Measurements from ENCODE around the gene BBOX1. TPM values are rescaled to one million over a fixed set of nuclear protein-coding genes. Genes with fewer than 3 reads are reported as not detected.

BBOX1 gene
- total RNA-seq, 4 donors from 2014 or later, result not detected

DNA sequence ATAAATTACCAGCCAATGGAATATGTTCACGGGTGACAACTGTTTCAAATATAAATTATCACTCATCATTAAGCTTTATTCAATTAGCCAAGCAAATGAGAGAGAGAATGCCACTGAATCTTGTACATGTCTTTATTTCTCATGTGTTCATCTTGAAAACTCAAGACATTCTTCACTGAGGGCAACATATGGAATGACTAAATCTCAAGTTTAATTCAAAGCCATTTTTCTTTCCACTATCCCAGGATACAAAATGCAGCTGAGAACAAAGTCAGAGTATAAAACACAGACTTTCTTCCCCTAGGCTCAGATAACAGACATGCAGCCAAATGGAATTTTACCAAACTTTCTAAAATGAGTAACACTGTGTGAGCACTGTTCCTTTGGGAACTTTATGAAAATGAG, 12.1 kb upstream of the BBOX1 start:
- WGBS, 2 donors (ENCODE audit: low coverage in 1 of 2), result 54 to 60% methylated on average over 1 of the region's 1 CpG
- no peaks in the 10 kb centered on the region for H3K27me3 ChIP-seq
- in situ Hi-C loops (cut with MboI; ENCODE audit: low pct_ligation_motif_present in 1 of 4, low pct_unique_long_range_greater_than_20kb in 1 of 4, low sequenced_read_pairs in 3 of 4), result no loop called here
- TF ChIP-seq POLR2A (IDR thresholded peaks at IDR 0.05) (no peak), POLR2AphosphoS5 (IDR thresholded peaks at IDR 0.05) (no peak), EP300 (IDR thresholded peaks at IDR 0.05; ENCODE audit: low read depth) (no peak)
- TF ChIP-seq, protein P1, sequence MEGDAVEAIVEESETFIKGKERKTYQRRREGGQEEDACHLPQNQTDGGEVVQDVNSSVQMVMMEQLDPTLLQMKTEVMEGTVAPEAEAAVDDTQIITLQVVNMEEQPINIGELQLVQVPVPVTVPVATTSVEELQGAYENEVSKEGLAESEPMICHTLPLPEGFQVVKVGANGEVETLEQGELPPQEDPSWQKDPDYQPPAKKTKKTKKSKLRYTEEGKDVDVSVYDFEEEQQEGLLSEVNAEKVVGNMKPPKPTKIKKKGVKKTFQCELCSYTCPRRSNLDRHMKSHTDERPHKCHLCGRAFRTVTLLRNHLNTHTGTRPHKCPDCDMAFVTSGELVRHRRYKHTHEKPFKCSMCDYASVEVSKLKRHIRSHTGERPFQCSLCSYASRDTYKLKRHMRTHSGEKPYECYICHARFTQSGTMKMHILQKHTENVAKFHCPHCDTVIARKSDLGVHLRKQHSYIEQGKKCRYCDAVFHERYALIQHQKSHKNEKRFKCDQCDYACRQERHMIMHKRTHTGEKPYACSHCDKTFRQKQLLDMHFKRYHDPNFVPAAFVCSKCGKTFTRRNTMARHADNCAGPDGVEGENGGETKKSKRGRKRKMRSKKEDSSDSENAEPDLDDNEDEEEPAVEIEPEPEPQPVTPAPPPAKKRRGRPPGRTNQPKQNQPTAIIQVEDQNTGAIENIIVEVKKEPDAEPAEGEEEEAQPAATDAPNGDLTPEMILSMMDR (IDR thresholded peaks at IDR 0.05), result no peak
- DNase-seq, result no peak
- H3K9me3 ChIP-seq, result no peaks in the 10 kb centered on the region
- intact Hi-C loops (cut with DNase I; ENCODE audit: low total_unique reads), result no loop called here
- no peaks in the 10 kb centered on the region for H3K4me1 ChIP-seq
- no peak overlapping the region for H3K4me3 ChIP-seq
- no peaks in the 10 kb centered on the region for H3K36me3 ChIP-seq
- no peak overlapping the region for H3K27ac ChIP-seq

DNA sequence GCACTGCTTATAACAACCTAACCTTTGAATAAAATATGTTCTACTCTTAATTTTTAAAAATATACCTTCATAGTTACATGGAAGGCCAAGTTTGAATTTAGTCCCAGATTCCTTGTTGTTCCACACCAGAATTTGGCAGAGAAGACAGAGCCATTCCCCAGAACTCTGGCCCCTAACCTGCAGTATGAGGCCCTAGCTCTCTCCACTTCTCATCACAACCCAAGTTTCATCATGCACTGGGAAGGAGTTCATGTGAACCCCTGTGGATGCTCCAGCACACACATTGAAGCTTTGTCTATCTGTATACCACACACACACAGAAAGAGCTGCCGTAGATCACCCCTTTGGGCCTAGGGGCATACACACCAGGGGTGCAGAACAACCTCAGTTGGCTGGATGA, 10.6 kb upstream of the BBOX1 start:
- Histone ChIP-seq H3K36me3 (no peaks in the 10 kb centered on the region), H3K4me3 (no peak overlapping the region), H3K4me1 (no peaks in the 10 kb centered on the region), H3K27me3 (no peaks in the 10 kb centered on the region), H3K9me3 (no peaks in the 10 kb centered on the region), H3K27ac (no peak overlapping the region)
- DNase-seq, result no peak
- no peak for TF ChIP-seq EP300 (IDR thresholded peaks at IDR 0.05; ENCODE audit: low read depth)
- 95% methylated on average over 1 of the region's 1 CpG; no CpG with 5 or more reads in 1 of the 2 donors for WGBS, 2 donors (ENCODE audit: low coverage in 1 of 2)
- in situ Hi-C loops (cut with MboI; ENCODE audit: low pct_ligation_motif_present in 1 of 4, low pct_unique_long_range_greater_than_20kb in 1 of 4, low sequenced_read_pairs in 3 of 4), result no loop called here
- intact Hi-C loops (cut with DNase I; ENCODE audit: low total_unique reads), result no loop called here

DNA sequence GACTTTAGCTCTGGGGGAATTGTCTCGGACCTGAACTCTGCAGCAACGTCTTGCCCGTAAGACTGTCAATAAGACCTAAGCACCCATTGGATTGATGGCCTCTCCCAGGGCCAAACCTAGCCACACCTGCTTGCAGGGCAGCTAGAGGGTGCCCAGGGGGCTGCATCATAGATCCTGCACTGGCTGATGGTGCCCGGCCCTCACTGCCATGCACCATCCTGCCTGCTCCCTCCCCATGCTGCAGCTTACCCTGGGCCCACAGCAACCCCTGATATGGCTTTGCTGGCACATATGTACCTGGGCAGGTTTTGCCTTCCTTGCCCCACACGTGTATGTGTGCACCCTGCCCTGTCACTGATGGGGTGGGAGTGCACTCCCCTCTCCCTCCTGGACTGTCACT, 8.9 kb upstream of the BBOX1 start:
- TF ChIP-seq POLR2AphosphoS5 (IDR thresholded peaks at IDR 0.05), result no peak
- Histone ChIP-seq H3K27me3 (no peaks in the 10 kb centered on the region), H3K36me3 (no peaks in the 10 kb centered on the region), H3K4me3 (no peak overlapping the region), H3K9me3 (no peaks in the 10 kb centered on the region), H3K27ac (no peak overlapping the region), H3K4me1 (no peaks in the 10 kb centered on the region)
- 88% methylated on average over 5 of the region's 5 CpGs; no CpG with 5 or more reads in 1 of the 2 donors for WGBS, 2 donors (ENCODE audit: low coverage in 1 of 2)
- DNase-seq, result no peak
- in situ Hi-C loops (cut with MboI; ENCODE audit: low pct_ligation_motif_present in 1 of 4, low pct_unique_long_range_greater_than_20kb in 1 of 4, low sequenced_read_pairs in 3 of 4) (no loop called here), intact Hi-C loops (cut with DNase I; ENCODE audit: low total_unique reads) (no loop called here)

DNA sequence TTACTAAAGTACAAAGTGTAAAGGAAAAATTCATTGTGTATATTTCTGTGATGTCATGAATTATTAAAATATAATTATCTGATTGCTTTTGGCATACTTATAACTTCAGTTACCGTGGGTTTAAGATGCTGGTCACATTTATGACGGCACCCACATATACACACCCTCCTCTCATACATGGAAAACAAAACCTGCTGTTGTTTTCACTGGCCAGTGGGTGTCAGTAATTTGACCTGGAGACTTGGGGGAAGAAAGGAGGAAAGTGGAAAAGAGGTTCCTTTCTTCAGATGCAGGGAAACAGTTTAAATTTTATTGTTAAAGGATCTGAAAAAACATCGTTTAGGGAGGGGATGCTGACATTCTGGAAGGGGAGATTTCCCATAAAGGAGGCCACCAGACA, 742 bp upstream of the BBOX1 start:
- H3K27me3 ChIP-seq, result no peaks in the 10 kb centered on the region
- TF ChIP-seq EP300 (IDR thresholded peaks at IDR 0.05; ENCODE audit: low read depth), result no peak
- H3K4me1 ChIP-seq, result peaks cover 0 to 6% (median 0%) of the 10 kb centered on the region in 4 donors
- intact Hi-C loops (cut with DNase I; ENCODE audit: low total_unique reads) (loop anchor here (5.0 kb wide), 1 partner anchor 1113 kb away; no protein-coding TSS in a partner anchor), in situ Hi-C loops (cut with MboI; ENCODE audit: low pct_ligation_motif_present in 1 of 4, low pct_unique_long_range_greater_than_20kb in 1 of 4, low sequenced_read_pairs in 3 of 4) (no loop called here)
- H3K9me3 ChIP-seq, result no peaks in the 10 kb centered on the region
- no peak overlapping the region for H3K27ac ChIP-seq
- no peaks in the 10 kb centered on the region for H3K36me3 ChIP-seq
- WGBS, 2 donors (ENCODE audit: low coverage in 1 of 2), result 44 to 59% methylated on average over 3 of the region's 3 CpGs
- DNase-seq, result no peak
- H3K4me3 ChIP-seq, result no peak overlapping the region

DNA sequence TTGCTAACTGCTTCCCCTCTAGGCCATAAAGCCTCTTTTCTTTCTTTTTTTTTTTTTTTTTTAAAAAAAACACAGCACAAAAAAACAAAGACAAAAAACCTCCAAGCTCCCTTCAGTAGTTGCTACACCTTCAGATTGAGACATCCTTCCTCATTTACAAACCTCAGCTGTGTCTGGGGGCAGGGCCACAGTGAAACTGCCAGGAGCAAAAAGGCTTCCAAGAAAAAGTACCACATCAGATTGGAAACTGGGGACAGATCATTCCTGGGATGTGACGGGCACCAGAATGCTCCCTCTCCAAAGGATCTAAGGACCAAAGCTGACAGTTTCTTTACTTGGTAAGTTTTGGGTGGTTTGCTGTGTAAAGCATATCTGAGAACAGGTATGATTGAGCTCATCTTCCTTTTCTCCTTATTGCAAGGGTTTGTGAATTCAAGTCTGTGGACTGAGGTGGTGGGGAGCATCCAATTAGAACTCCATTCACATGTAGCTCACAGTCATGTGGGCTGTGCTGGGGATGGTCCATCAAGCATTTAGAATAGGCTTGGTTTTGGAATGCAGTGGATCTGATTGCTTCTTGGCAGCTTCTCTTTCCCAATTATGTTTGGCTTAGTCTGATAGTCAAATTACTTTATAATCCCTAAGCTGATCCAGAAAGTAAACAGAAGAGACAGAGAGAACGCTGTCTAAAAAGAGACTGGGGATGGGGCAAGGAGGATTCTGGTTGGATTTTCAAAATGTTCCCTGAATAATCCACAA, 705 bp downstream of the BBOX1 start:
- 0 to 44% methylated on average over 1 to 2 of the region's 2 CpGs for WGBS, 2 donors (ENCODE audit: low coverage in 1 of 2)
- DNase-seq, result no peak
- Histone ChIP-seq H3K36me3 (no peaks in the 10 kb centered on the region), H3K27ac (no peak overlapping the region), H3K9me3 (no peaks in the 10 kb centered on the region), H3K4me1 (peaks cover 0 to 6% (median 0%) of the 10 kb centered on the region in 4 donors), H3K4me3 (no peak overlapping the region), H3K27me3 (no peaks in the 10 kb centered on the region)
- TF ChIP-seq, protein P1 (IDR thresholded peaks at IDR 0.05), result no peak
- no peak for TF ChIP-seq POLR2AphosphoS5 (IDR thresholded peaks at IDR 0.05)
- TF ChIP-seq POLR2A (IDR thresholded peaks at IDR 0.05), result no peak
- TF ChIP-seq EP300 (IDR thresholded peaks at IDR 0.05; ENCODE audit: low read depth), result no peak
- in situ Hi-C loops (cut with MboI; ENCODE audit: low pct_ligation_motif_present in 1 of 4, low pct_unique_long_range_greater_than_20kb in 1 of 4, low sequenced_read_pairs in 3 of 4) (no loop called here), intact Hi-C loops (cut with DNase I; ENCODE audit: low total_unique reads) (loop anchor here (1.0 to 5.0 kb wide), 2 partner anchors 20 to 1114 kb away; no protein-coding TSS in a partner anchor)

All from transverse colon (tissue), 4 donors.